ENCODE measurements around the gene PTGIS.

PTGIS gene

DNA sequence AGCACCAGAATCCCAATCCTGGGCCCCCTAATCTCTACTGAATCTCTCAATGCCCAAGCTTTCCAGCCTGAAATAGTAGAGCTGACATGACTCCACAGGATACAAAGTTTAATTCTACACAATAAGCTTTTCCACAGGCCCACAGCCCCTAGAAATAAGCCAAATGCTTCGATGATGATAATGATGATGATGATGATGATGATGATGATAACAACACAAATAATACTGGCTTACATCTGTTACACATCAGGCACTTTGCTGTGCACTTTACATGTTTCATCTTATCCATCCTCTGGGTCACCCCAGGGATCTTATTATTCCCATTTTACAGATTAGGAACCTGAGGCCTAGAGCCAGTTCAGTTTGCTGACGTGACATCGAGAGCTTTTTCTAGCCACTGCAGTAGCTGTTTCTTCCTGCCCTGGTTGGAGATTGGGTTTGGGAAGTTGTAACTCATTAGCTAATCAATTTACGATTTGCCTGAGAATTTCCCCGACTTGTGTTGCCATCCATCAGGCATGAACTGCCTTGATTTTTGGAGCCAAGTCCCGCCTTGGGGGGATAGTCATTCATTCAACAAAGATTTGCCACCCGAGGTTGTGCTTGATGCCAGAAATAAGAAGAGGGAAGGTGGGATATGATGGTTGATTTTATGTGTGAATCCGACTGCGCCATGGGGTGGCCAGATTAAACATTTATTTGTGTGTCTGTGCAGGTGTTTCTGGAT lies 105.9 kb downstream of the PTGIS start:
- TF ChIP-seq, protein P1, sequence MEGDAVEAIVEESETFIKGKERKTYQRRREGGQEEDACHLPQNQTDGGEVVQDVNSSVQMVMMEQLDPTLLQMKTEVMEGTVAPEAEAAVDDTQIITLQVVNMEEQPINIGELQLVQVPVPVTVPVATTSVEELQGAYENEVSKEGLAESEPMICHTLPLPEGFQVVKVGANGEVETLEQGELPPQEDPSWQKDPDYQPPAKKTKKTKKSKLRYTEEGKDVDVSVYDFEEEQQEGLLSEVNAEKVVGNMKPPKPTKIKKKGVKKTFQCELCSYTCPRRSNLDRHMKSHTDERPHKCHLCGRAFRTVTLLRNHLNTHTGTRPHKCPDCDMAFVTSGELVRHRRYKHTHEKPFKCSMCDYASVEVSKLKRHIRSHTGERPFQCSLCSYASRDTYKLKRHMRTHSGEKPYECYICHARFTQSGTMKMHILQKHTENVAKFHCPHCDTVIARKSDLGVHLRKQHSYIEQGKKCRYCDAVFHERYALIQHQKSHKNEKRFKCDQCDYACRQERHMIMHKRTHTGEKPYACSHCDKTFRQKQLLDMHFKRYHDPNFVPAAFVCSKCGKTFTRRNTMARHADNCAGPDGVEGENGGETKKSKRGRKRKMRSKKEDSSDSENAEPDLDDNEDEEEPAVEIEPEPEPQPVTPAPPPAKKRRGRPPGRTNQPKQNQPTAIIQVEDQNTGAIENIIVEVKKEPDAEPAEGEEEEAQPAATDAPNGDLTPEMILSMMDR (IDR thresholded peaks at IDR 0.05): no peak
- no peak for TF ChIP-seq ZFX (IDR thresholded peaks at IDR 0.05; ENCODE audit: borderline replicate concordance)
- H3K27ac ChIP-seq: no peak overlapping the region

GRCh38 chr20:49460916-49461315 lies 107.0 kb downstream of the PTGIS start:
- H3K27ac ChIP-seq: no peak overlapping the region
- TF ChIP-seq, protein P1 (IDR thresholded peaks at IDR 0.05): no peak
- TF ChIP-seq ZFX (IDR thresholded peaks at IDR 0.05; ENCODE audit: borderline replicate concordance): no peak

DNA sequence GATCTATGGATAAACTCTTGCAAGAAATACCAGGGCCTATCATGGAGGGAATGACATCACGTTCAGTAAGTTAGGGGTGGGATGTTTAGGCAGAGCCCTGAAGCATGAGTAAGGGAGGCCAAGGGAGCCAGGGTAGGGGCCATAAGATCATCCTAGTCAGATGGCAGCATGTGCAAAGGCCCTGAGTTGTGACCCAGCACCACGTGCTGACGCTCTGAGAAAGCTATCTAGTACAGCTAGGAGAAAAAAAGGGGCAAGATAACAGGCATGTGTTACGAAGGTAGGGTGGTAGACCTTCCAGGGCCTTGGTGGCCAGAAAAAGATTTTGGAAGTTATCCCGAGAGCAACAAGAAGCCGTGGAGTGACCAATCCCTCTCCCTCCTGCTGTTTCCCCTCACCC lies 107.8 kb downstream of the PTGIS start:
- no peak overlapping the region for H3K27ac ChIP-seq
- TF ChIP-seq, protein P1 (IDR thresholded peaks at IDR 0.05): no peak

DNA sequence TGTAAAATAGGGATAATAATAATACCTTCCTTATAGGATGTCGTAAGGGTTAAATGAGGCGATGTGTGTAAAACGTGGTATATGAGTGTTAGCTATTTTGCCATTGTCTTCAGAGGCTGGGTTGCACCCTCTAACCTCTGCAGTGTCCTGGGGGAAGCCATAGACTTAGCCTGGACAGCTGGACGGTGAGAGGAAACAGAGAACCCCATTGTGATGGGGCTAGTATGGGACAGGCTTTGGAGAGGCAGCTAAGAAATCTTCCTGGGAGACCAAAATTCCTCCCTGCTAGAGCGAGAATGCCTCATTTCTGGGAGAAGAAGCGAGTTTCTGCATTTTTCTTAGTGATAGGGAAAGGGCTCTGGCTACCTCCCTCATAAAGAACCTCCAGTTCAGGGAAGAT lies 108.3 kb downstream of the PTGIS start:
- no peak overlapping the region for H3K27ac ChIP-seq
- TF ChIP-seq, protein P1 (IDR thresholded peaks at IDR 0.05): no peak
- TF ChIP-seq ZFX (IDR thresholded peaks at IDR 0.05; ENCODE audit: borderline replicate concordance): no peak

- no peak overlapping the region for H3K27ac ChIP-seq
- TF ChIP-seq, protein P1 (IDR thresholded peaks at IDR 0.05): no peak
- no peak for TF ChIP-seq ZFX (IDR thresholded peaks at IDR 0.05; ENCODE audit: borderline replicate concordance)
These were observed 110.5 kb downstream of the PTGIS start for GRCh38 chr20:49457444-49457843.

DNA sequence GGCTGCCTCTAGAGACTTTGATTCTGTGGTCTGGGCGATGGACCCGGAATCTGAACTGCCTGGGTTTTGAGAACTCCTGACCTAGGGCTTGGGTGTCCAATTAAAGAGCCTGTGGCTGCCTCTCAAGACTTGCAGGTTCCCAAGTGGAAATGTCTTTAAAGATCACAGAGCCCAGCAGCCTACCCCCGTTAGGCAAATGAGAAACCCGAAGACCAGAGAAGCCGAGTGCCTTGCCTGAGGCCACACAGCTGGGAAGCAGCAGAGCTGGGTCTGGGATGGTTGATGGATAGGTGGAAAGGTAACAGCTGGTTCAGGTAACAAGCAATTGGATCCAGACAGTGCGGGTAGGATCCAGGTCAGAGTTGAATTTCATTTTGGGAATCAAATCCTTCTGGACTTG lies 111.3 kb downstream of the PTGIS start:
- TF ChIP-seq ZFX (IDR thresholded peaks at IDR 0.05; ENCODE audit: borderline replicate concordance): no peak
- TF ChIP-seq, protein P1 (IDR thresholded peaks at IDR 0.05): no peak
- no peak overlapping the region for H3K27ac ChIP-seq

- TF ChIP-seq, protein P1 (IDR thresholded peaks at IDR 0.05): no peak
- TF ChIP-seq ZFX (IDR thresholded peaks at IDR 0.05; ENCODE audit: borderline replicate concordance): no peak
- no peak overlapping the region for H3K27ac ChIP-seq
These were observed 112.2 kb downstream of the PTGIS start for GRCh38 chr20:49455691-49456090.

All from 22Rv1 (cell line).